ENCODE measurements around the gene LRP4.

DNA sequence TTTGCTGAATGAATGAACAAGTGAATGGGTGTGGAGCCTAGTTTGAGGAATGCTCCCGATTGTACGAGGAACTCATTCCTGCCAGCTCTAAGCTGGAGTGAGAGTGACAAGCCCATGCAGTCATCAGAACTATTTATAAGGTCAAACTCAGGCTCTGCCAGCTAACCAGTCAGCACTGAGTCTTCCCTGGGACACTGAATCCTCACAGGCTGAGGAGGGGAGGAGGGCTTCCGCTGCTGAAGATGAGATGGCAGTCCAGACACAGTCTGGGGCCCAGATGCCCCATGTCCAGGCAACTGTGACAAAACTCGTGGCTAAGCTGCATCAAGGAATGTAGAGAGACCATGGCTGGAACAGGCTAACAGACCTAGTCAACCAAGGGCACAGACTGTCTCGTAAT lies 4.0 kb downstream of the LRP4 start:
- TF ChIP-seq POLR2A (IDR thresholded peaks at IDR 0.05; ENCODE audit: low read depth, low read length) (no peak), TAF1 (IDR thresholded peaks at IDR 0.05; ENCODE audit: low read depth, low read length) (no peak)
